Measurements from ENCODE around the gene PRKCSH. TPM values are rescaled to one million over a fixed set of nuclear protein-coding genes. Genes with fewer than 3 reads are reported as not detected.

Gene PRKCSH
- total RNA-seq, 1 experiment from 2014 or later = 431 TPM

GRCh38 chr19:11414544-11414943, 20.9 kb upstream of the PRKCSH start:
- Mint-ChIP-seq H3K27ac (no peak overlapping the region), H3K4me3 (no peak overlapping the region), H3K9me3 (no peaks in the 10 kb centered on the region), H3K27me3 (ENCODE audit: low read depth) (peaks cover under 1% of the 10 kb centered on the region; the same call in 1 of the 2 replicates), H3K36me3 (ENCODE audit: insufficient read depth in 1 of 3, low read depth in 3 of 3) (peaks cover 5 to 37% (median 17%) of the 10 kb centered on the region in 3 experiments; a peak in 6 of 7 replicates), H3K4me1 (peaks cover 2 to 9% of the 10 kb centered on the region in 2 experiments)
- Histone ChIP-seq H2BK5ac (ENCODE audit: insufficient read length, low read length) (no peak overlapping the region), H3K27ac (ENCODE audit: insufficient read length, low read depth, low read length) (no peak overlapping the region), H4K5ac (ENCODE audit: insufficient read length, low read depth, low read length) (no peak overlapping the region), H3K23ac (ENCODE audit: insufficient read length, low read depth, low read length) (no peak overlapping the region), H4K20me1 (ENCODE audit: control insufficient read depth, insufficient read depth, insufficient read length) (no peaks in the 10 kb centered on the region), H3K27me3 (ENCODE audit: insufficient read depth, low read length) (no peaks in the 10 kb centered on the region), H4K8ac (replicated peaks; ENCODE audit: insufficient read length, low read depth, low read length) (no peak overlapping the region), H3K79me2 (ENCODE audit: insufficient read depth, low read length) (no peaks in the 10 kb centered on the region), H3K4me2 (ENCODE audit: insufficient read depth, insufficient read length, low read length) (no peak overlapping the region), H4K91ac (ENCODE audit: insufficient read length, low read depth, low read length) (no peak overlapping the region), H3K18ac (ENCODE audit: insufficient read length, low read depth, low read length) (no peak overlapping the region), H3K9me3 (ENCODE audit: control insufficient read depth, low read depth, low read length) (no peaks in the 10 kb centered on the region), H2BK12ac (ENCODE audit: insufficient read length, low read depth, low read length) (no peak overlapping the region), H3T11ph (ENCODE audit: low read length) (no peak overlapping the region), H3K56ac (ENCODE audit: insufficient read length, low read depth, low read length) (no peak overlapping the region), H3K79me1 (ENCODE audit: insufficient read depth, low read depth, low read length, poor library complexity, severe bottlenecking) (no peaks in the 10 kb centered on the region), H2BK20ac (ENCODE audit: low read depth, low read length, poor library complexity, severe bottlenecking) (no peak overlapping the region), H2AK5ac (ENCODE audit: insufficient read length, low read length) (no peak overlapping the region), H3K9ac (ENCODE audit: extremely low read depth, insufficient read length, low read length) (no peak overlapping the region), H3K4me1 (ENCODE audit: insufficient read depth, low read length) (no peaks in the 10 kb centered on the region), H2AFZ (ENCODE audit: low read length) (no peak overlapping the region), H3K4ac (ENCODE audit: low read depth, low read length) (no peak overlapping the region), H2BK120ac (ENCODE audit: low read depth, low read length, poor library complexity, severe bottlenecking) (no peak overlapping the region), H3K14ac (ENCODE audit: insufficient read depth, low read length) (no peak overlapping the region), H2BK15ac (ENCODE audit: low read depth, low read length) (no peak overlapping the region), H3K23me2 (ENCODE audit: insufficient read length, low read depth, low read length, poor library complexity, severe bottlenecking) (peaks cover 10% of the 10 kb centered on the region)
- no peak for TF ChIP-seq CTCF (conservative IDR thresholded peaks at IDR 0.05)
- no peak for DNase-seq
- WGBS (ENCODE audit: extremely low coverage, insufficient read length, low lambda C conversion rate) = no CpG with 5 or more reads among the region's 2 CpGs

Measured in H9 (cell line).